Kidney (tissue), 14 donors: ENCODE measurements around the gene MSI2. TPM values are rescaled to one million over a fixed set of nuclear protein-coding genes. Genes with fewer than 3 reads are reported as not detected.
A peak's percentile ranks its signal among the peaks of the same experiment; 100 is the strongest.

ENCODE experiments used
- DNase-seq, 5 donors: peaks; one replicate each; pipeline ENCODE4 v3.0.0-alpha.2; 2013 to 2020
- FAIRE-seq: peaks from 2 replicates; lab custom pipeline; 2012; peaks lifted over from hg19 to GRCh38; lab: Jason Lieb, UNC
- H3K27ac ChIP-seq, 2 donors: one replicate each; pipeline ENCODE4 v1.7.0; 2013; ENCODE audit warnings: low read depth in 2 of 2, low read length in 2 of 2, inconsistent platforms in 1 of 2
- H3K27me3 ChIP-seq: one replicate; pipeline ENCODE4 v1.7.1; 2013; ENCODE audit warnings: low read length, inconsistent platforms; ENCODE audit not compliant: control insufficient read depth, insufficient read depth
- H3K36me3 ChIP-seq, 3 donors: one replicate each; pipeline versions ENCODE4 v1.7.0 to v1.7.1; 2013; ENCODE audit warnings: low read length in 3 of 3, control low read depth in 1 of 3, inconsistent platforms in 1 of 3; ENCODE audit not compliant: insufficient read depth in 3 of 3, control insufficient read depth in 2 of 3
- H3K4me1 ChIP-seq, 3 donors: one replicate each; pipeline versions ENCODE4 v1.7.0 to v1.7.1; 2013; ENCODE audit warnings: low read length in 3 of 3, inconsistent platforms in 1 of 3, low read depth in 1 of 3; ENCODE audit not compliant: control insufficient read depth in 2 of 3, insufficient read depth in 2 of 3
- H3K4me3 ChIP-seq, 3 donors: one replicate each; pipeline versions ENCODE4 v1.7.0 to v1.8.1; 2013; ENCODE audit warnings: low read length in 3 of 3, control low read depth in 1 of 3, inconsistent platforms in 1 of 3
- H3K9ac ChIP-seq, 3 donors: one replicate each; pipeline versions ENCODE4 v1.7.0 to v1.7.1; 2013; ENCODE audit warnings: low read length in 3 of 3, control low read depth in 1 of 3, inconsistent platforms in 1 of 3
- H3K9me3 ChIP-seq, 3 donors: one replicate each; pipeline versions ENCODE4 v1.7.0 to v1.7.1; 2013; ENCODE audit warnings: low read length in 3 of 3, control low read depth in 1 of 3, inconsistent platforms in 1 of 3; ENCODE audit not compliant: control insufficient read depth in 2 of 3, insufficient read depth in 1 of 3
- intact Hi-C: fragments of 100-400 bp; cut with DNase I; formaldehyde crosslinking; loops from one replicate; pipeline ENCODE4 v1.11.1; 2022
- polyA plus RNA-seq: library from polyadenylated mRNA; stranded (reverse); fragments of 350-450 nt; fragmentation: Illumina TruSeq; extraction: RNeasy Lipid Tissue Mini Kit (QIAGEN cat#74804); gene quantifications from one replicate; pipeline ENCODE4 v1.2.3, GENCODE V29; 2014; ENCODE audit warnings: low read depth, low replicate concordance; ENCODE audit not compliant: insufficient read depth
- total RNA-seq: library from RNA; stranded (reverse); fragmentation: NEBNext Ultra II Directional; extraction: Animal tissue kit (Norgen Biotek cat#: 25700); gene quantifications from one replicate; pipeline ENCODE4 v1.2.1, GENCODE V29; 2021
- TF ChIP-seq, protein P1 (sequence below): IDR thresholded peaks from 3 replicates; pipeline ENCODE4 v1.5.1; 2012; ENCODE audit warnings: mild to moderate bottlenecking, moderate library complexity, borderline replicate concordance; ENCODE audit not compliant: insufficient read depth; ENCODE audit errors: extremely low read depth
- donor health status: control.
- donor health status: control.
- donor health status: control.
- donor health status: control.
- donor health status: control.
- donor health status: DM: yes; HTN: yes; CAD: no.
- donor health status: Normal renal cell carcinoma (clear cell type).

Gene MSI2
- total and polyA plus RNA-seq, 2 donors from 2014 or later = 69.2 to 151 TPM

DNA sequence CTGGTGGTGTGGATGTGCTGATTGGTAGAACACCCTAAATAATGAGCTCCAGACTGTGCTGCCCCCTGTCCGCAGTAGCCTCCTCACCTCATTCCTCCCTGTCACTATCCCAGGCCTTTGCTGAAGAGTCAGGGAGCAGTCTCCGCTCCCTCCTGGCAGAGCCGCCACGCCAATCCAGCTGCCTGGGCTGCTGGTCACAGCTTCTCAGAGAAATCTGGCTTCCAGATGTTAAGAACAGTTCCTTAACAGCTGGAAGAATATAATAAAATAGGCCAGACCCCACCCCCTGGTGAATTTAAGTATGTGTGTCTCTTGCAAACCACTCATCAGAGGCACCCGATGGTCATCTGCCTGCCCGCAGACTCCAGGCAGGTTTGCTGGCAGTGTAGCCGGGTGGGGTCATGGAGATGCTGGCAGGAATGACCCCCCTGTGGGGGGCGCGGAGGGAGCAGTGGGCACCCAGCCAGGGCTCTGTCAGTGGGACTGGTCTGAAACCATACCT, 327.8 kb downstream of the MSI2 start:
- FAIRE-seq (no peak), DNase-seq (peak in 2 of 5 donors; percentile 41 to 52)
- Histone ChIP-seq H3K9me3 (no peaks in the 10 kb centered on the region), H3K4me3 (no peak overlapping the region), H3K36me3 (no peaks in the 10 kb centered on the region), H3K4me1 (peaks cover 2 to 5% (median 3%) of the 10 kb centered on the region in 3 donors), H3K27ac (no peak overlapping the region), H3K9ac (no peak overlapping the region), H3K27me3 (no peaks in the 10 kb centered on the region)
- TF ChIP-seq, protein P1, sequence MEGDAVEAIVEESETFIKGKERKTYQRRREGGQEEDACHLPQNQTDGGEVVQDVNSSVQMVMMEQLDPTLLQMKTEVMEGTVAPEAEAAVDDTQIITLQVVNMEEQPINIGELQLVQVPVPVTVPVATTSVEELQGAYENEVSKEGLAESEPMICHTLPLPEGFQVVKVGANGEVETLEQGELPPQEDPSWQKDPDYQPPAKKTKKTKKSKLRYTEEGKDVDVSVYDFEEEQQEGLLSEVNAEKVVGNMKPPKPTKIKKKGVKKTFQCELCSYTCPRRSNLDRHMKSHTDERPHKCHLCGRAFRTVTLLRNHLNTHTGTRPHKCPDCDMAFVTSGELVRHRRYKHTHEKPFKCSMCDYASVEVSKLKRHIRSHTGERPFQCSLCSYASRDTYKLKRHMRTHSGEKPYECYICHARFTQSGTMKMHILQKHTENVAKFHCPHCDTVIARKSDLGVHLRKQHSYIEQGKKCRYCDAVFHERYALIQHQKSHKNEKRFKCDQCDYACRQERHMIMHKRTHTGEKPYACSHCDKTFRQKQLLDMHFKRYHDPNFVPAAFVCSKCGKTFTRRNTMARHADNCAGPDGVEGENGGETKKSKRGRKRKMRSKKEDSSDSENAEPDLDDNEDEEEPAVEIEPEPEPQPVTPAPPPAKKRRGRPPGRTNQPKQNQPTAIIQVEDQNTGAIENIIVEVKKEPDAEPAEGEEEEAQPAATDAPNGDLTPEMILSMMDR = no peak
- intact Hi-C loops = no loop called here

DNA sequence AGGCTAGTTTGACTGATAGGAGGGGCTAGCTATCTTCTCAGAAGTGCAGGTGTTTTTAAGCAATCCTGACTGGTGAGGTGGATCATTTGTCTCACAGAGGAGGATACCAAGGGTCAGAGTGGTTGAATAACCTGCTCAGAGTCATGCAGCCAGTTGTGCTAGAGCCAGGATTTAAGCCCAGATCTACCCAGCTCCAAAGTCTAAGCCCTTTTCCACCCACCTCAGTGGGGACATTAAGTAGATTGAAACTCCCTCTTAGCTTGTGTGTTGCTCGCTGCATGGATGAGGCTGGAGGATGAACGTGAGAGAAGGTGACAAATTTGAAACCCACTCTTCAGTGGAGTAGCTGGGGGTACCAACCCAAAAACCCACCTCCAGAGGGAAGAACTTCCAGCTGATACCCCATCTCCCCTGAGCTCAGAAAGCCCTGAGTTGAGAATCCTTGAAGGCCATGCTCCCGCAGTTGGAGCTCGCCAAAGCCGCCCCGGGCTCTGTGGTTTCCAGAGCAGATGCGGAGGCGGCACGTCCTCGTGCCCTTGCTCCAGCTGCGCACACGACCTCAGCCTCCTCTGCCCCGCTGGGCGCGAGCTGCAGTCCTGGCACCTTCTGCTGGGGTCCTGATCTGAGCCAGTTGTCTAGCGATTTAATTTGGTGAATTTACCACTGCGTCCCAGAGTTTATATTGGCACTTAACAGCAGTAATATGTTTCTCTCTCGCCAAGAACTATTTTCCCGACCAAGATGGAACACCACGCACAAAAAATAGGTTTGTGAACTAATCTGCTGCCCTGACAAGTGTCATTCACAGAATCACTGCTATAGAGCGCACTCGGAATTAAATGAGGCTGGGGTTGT, 329.2 kb downstream of the MSI2 start:
- Histone ChIP-seq H3K36me3 (no peaks in the 10 kb centered on the region), H3K4me1 (peaks cover 0 to 5% (median 3%) of the 10 kb centered on the region in 3 donors), H3K4me3 (no peak overlapping the region), H3K9me3 (no peaks in the 10 kb centered on the region), H3K27me3 (no peaks in the 10 kb centered on the region), H3K27ac (no peak overlapping the region), H3K9ac (no peak overlapping the region)
- no peak for FAIRE-seq
- peak in 1 of 5 donors; percentile 45 for DNase-seq
- TF ChIP-seq, protein P1 = no peak
- intact Hi-C loops = no loop called here

DNA sequence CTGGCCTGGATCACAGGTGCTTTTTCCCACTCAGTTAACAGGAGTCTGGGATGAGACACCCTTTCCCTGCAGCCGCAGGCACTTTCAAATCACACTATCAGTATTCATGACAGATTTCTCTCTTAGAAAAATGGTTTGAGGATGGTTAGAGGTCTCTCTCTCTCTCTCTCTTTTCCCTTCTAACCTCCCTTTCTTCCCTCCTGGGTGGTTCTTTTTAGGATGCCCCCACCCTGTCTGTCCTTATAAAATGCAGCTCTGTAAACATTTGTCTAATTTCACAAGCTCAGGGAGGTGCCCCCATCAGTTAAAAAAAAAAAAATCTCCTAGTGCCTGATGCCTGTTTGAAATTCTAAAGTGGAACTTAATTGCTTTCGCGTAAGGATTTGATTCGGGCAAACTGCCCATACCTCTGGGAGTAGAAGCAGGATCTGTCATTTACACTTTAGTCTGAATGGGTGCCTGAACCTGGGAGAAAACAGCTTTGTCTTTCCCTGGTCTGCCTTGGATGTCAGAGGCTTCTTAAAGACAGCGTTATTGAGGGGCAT, 329.9 kb downstream of the MSI2 start:
- intact Hi-C loops = no loop called here
- no peaks in the 10 kb centered on the region for H3K9me3 ChIP-seq
- no peak overlapping the region for H3K9ac ChIP-seq
- FAIRE-seq = no peak
- peak in 1 of 5 donors; percentile 2 for DNase-seq
- H3K4me3 ChIP-seq = no peak overlapping the region
- H3K36me3 ChIP-seq = no peaks in the 10 kb centered on the region
- H3K27me3 ChIP-seq = no peaks in the 10 kb centered on the region
- H3K4me1 ChIP-seq = peaks cover 0 to 5% (median 3%) of the 10 kb centered on the region in 3 donors
- H3K27ac ChIP-seq = no peak overlapping the region
- TF ChIP-seq, protein P1 = no peak
